ENCODE measurements around the gene ATP13A3.

ATP13A3 gene

GRCh38 chr3:194475138-194475932, 11.5 kb downstream of the ATP13A3 start:
- DNase-seq = no peak

GRCh38 chr3:194474675-194475074, 12.1 kb downstream of the ATP13A3 start:
- no peak for DNase-seq

GRCh38 chr3:194472290-194472920, 14.4 kb downstream of the ATP13A3 start:
- peak; percentile 72 to 73 for DNase-seq

- DNase-seq = no peak
Observed at GRCh38 chr3:194471863-194472262, 14.9 kb downstream of the ATP13A3 start.

- no peak for DNase-seq
Observed at GRCh38 chr3:194470615-194471014, 16.2 kb downstream of the ATP13A3 start.

GRCh38 chr3:194469977-194470376, 16.8 kb downstream of the ATP13A3 start:
- DNase-seq = no peak

GRCh38 chr3:194468086-194468485, 18.7 kb downstream of the ATP13A3 start:
- no peak for DNase-seq

- no peak for DNase-seq
Observed at GRCh38 chr3:194466761-194467356, 19.9 kb downstream of the ATP13A3 start.

GRCh38 chr3:194465920-194466570, 20.8 kb downstream of the ATP13A3 start:
- DNase-seq = no peak

GRCh38 chr3:194465246-194465645, 21.6 kb downstream of the ATP13A3 start:
- no peak for DNase-seq

- DNase-seq = no peak
Observed at GRCh38 chr3:194464692-194465091, 22.1 kb downstream of the ATP13A3 start.

- DNase-seq = no peak
Observed at GRCh38 chr3:194462936-194463335, 23.9 kb downstream of the ATP13A3 start.

GRCh38 chr3:194460566-194460965, 26.2 kb downstream of the ATP13A3 start:
- DNase-seq = no peak

- DNase-seq = no peak
Observed at GRCh38 chr3:194458131-194458530, 28.7 kb downstream of the ATP13A3 start.

GRCh38 chr3:194455481-194455880, 31.3 kb downstream of the ATP13A3 start:
- no peak for DNase-seq

- peak; percentile 46 to 80 for DNase-seq
Observed at GRCh38 chr3:194450341-194450740, 36.5 kb downstream of the ATP13A3 start.

- no peak for DNase-seq
Observed at GRCh38 chr3:194449913-194450312, 36.9 kb downstream of the ATP13A3 start.

- no peak for DNase-seq
Observed at GRCh38 chr3:194447657-194448056, 39.1 kb downstream of the ATP13A3 start.

- DNase-seq = peak; percentile 37 to 80
Observed at GRCh38 chr3:194447161-194447560, 39.6 kb downstream of the ATP13A3 start.

- DNase-seq = peak in 1 of 2 experiments; percentile 41
Observed at GRCh38 chr3:194446754-194447153, 40.0 kb downstream of the ATP13A3 start.

GRCh38 chr3:194446172-194446571, 40.6 kb downstream of the ATP13A3 start:
- peak in 1 of 2 experiments; percentile 41 for DNase-seq

- DNase-seq = no peak
Observed at GRCh38 chr3:194443901-194444300, 42.9 kb downstream of the ATP13A3 start.

GRCh38 chr3:194440756-194441155, 46.0 kb downstream of the ATP13A3 start:
- DNase-seq = peak in 1 of 2 experiments; percentile 27
